CD4-positive, alpha-beta T cell (primary cell): ENCODE results near the gene MAPK7. TPM values are rescaled to one million over a fixed set of nuclear protein-coding genes. Genes with fewer than 3 reads are reported as not detected.
A peak's percentile ranks its signal among the peaks of the same experiment; 100 is the strongest.

ENCODE experiments used
- ATAC-seq: fragments of 200-7000 bp; cut with Tn5 transposase; one replicate; pipeline ENCODE4 v1.10.0; 2022; ENCODE audit warnings: mild to moderate bottlenecking; ENCODE audit not compliant: poor library complexity
- CTCF ChIA-PET: fragments of 350-600 bp; sonication (Branson Sonifier 250); formaldehyde crosslinking; loops from one replicate; lab custom pipeline; 2021; ENCODE audit warnings: antibody characterized with exemption, inconsistent platforms; lab: Charles Lee
- POLR2A ChIA-PET: fragments of 350-600 bp; sonication (Branson Sonifier 250); formaldehyde crosslinking; loops from one replicate; lab custom pipeline; 2021; ENCODE audit warnings: antibody characterized with exemption, inconsistent platforms; lab: Charles Lee
- DNase-seq, 14 experiments: peaks; one replicate each; pipeline ENCODE4 v3.0.0-alpha.2; 2013 to 2020; ENCODE audit warnings: mixed read lengths in 2 of 14
- H3K27ac ChIP-seq, 2 donors: one replicate each; pipeline versions ENCODE4 v1.5.1 to v1.7.0; 2013; ENCODE audit warnings: low read length in 2 of 2, low read depth in 1 of 2, mild to moderate bottlenecking in 1 of 2
- H3K27me3 ChIP-seq, 2 experiments: 1 replicate in 1 of 2; 2 replicates in 1 of 2; pipeline versions ENCODE4 v1.6.1 to v1.7.0; 2013; ENCODE audit warnings: low read length in 2 of 2, control low read depth in 1 of 2, mild to moderate bottlenecking in 1 of 2, moderate library complexity in 1 of 2; ENCODE audit not compliant: insufficient read depth in 2 of 2, control insufficient read depth in 1 of 2
- H3K36me3 ChIP-seq: one replicate; pipeline ENCODE4 v1.6.1; 2013; ENCODE audit warnings: low read length, control low read depth; ENCODE audit not compliant: insufficient read depth
- H3K4me1 ChIP-seq: one replicate; pipeline ENCODE4 v1.6.1; 2013; ENCODE audit warnings: low read length, control low read depth; ENCODE audit not compliant: insufficient read depth
- H3K4me3 ChIP-seq: one replicate; pipeline ENCODE4 v1.5.1; 2013; ENCODE audit warnings: mild to moderate bottlenecking, low read length, moderate library complexity
- H3K9me3 ChIP-seq, 2 experiments: 1 replicate in 1 of 2; 2 replicates in 1 of 2; pipeline versions ENCODE4 v1.6.1 to v1.7.0; 2013; ENCODE audit warnings: low read length in 2 of 2, mild to moderate bottlenecking in 2 of 2, control low read depth in 1 of 2, moderate library complexity in 1 of 2; ENCODE audit not compliant: control insufficient read depth in 1 of 2, insufficient read depth in 1 of 2
- H3K27ac Mint-ChIP-seq: one replicate; pipeline ENCODE4 v1.8.0; 2020; ENCODE audit warnings: mixed read lengths
- H3K27me3 Mint-ChIP-seq: one replicate; pipeline ENCODE4 v1.8.0; 2021; ENCODE audit warnings: mixed read lengths
- H3K36me3 Mint-ChIP-seq: one replicate; pipeline ENCODE4 v1.8.0; 2021; ENCODE audit warnings: low read depth, mixed read lengths
- H3K4me1 Mint-ChIP-seq: one replicate; pipeline ENCODE4 v1.8.0; 2021; ENCODE audit warnings: low read depth, mixed read lengths
- H3K4me3 Mint-ChIP-seq: one replicate; pipeline ENCODE4 v1.8.0; 2020; ENCODE audit warnings: mild to moderate bottlenecking, mixed read lengths
- H3K9me3 Mint-ChIP-seq: one replicate; pipeline ENCODE4 v1.8.0; 2020; ENCODE audit warnings: mixed read lengths
- intact Hi-C, 2 experiments: fragments of 100-400 bp; cut with DNase I in 1 of 2; cut with micrococcal nuclease in 1 of 2; formaldehyde crosslinking; loops; one replicate each; pipeline versions ENCODE4 v1.15.1 to v1.9.0; 2023 to 2025; cut with DNase I, micrococcal nuclease
- total RNA-seq, 174 experiments: library from RNA in 2 of 174; stranded (reverse) in 2 of 174; gene quantifications; one replicate each; pipeline ENCODE4 v1.2.3 and lab custom pipeline; 2021 to 2026
- TF ChIP-seq, protein P1 (sequence below): fragments of 200-600 bp; IDR thresholded peaks from one replicate; pipeline ENCODE4 v1.8.0; 2022; ENCODE audit warnings: antibody characterized with exemption, mild to moderate bottlenecking

MAPK7 gene
- total RNA-seq, 2 experiments from 2014 or later = 15.2 to 17.3 TPM

DNA sequence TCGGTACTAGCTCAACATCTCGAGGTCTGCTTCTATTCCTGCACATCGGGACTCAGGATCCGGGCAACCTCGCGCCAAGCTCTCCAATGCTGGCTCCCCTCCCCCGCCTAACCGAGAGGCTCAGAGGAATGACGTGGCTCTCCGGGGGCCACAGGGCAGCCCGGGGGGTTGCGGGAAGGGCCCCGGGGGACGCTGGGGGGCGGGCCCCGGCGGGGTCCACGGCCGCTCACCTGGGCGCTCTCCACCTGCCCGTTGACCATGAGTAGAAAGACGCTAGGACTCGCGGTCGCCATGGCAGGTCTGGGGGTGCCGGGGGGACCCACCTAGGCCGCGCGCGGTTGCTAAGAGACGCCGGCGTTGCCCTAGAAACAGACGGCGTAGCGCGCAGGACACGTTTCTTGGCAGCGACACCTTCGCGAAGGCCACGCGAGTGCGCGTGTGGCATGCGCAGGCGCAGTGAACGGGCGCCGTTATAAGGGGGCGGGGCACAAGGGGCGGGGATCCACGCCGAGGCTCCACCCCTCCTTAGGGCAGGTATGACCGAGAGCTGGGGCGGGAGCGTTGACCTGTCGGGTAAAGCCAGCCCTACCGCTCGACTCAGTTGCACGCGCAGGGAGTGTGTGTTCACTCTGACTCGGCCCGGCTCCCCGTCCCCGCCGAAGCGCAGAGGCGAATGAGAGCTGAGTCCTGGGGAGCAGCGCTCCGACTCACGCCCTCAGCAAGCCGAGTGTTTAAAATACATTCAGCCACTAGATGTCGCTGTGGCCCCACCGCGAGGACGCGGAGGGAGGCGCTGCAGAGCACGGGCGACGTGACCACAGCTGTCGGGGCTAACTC, 15.8 kb upstream of the MAPK7 start, which contains the start of gene B9D1:
Gene B9D1, minus strand, starts transcription at position 447 of the 837 bp plus-strand sequence. Its CDS starts 154 bp downstream, at position 293.
- Histone ChIP-seq H3K27ac (peak within 1 kb of the TSS in 1 of 2 donors; percentile 29), H3K9me3 (peaks cover 0 to 4% of the 10 kb centered on the region in 2 experiments), H3K4me3 (peak within 1 kb of the TSS; percentile 75), H3K4me1 (peaks cover 16% of the 10 kb centered on the region), H3K27me3 (peaks cover 3 to 4% of the 10 kb centered on the region in 2 experiments), H3K36me3 (no peaks in the 10 kb centered on the region)
- Mint-ChIP-seq H3K4me3 (peak within 1 kb of the TSS; percentile 95), H3K27me3 (peaks cover 5% of the 10 kb centered on the region), H3K9me3 (no peaks in the 10 kb centered on the region), H3K36me3 (no peaks in the 10 kb centered on the region), H3K27ac (peak within 1 kb of the TSS; percentile 89), H3K4me1 (peaks cover 14% of the 10 kb centered on the region)
- intact Hi-C loops = loop anchor here (1.0 to 10.0 kb wide), 9 partner anchors 14 to 404 kb away; partner anchors contain the start of genes ALDH3A2 (in 1 of the 2), FAM83G (in 1 of the 2) and MAPK7 (in 1 of the 2)
- peak; percentile 93 for ATAC-seq
- peak; percentile 91 to 97 (median 94) for DNase-seq
- ChIA-PET CTCF (interaction anchor here (0.6 to 3.0 kb wide), 25 partner anchors 8 to 737 kb away, joined by 3 to 62 read pairs (median 4); partner anchors contain the start of genes ALDH3A2 and MAPK7), POLR2A (interaction anchor here (0.6 to 2.3 kb wide), 7 partner anchors 16 to 584 kb away, joined by 4 to 58 read pairs (median 5); partner anchors contain the start of genes ALDH3A2 and MAPK7)
- TF ChIP-seq, protein P1, sequence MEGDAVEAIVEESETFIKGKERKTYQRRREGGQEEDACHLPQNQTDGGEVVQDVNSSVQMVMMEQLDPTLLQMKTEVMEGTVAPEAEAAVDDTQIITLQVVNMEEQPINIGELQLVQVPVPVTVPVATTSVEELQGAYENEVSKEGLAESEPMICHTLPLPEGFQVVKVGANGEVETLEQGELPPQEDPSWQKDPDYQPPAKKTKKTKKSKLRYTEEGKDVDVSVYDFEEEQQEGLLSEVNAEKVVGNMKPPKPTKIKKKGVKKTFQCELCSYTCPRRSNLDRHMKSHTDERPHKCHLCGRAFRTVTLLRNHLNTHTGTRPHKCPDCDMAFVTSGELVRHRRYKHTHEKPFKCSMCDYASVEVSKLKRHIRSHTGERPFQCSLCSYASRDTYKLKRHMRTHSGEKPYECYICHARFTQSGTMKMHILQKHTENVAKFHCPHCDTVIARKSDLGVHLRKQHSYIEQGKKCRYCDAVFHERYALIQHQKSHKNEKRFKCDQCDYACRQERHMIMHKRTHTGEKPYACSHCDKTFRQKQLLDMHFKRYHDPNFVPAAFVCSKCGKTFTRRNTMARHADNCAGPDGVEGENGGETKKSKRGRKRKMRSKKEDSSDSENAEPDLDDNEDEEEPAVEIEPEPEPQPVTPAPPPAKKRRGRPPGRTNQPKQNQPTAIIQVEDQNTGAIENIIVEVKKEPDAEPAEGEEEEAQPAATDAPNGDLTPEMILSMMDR = peak; percentile 99

DNA sequence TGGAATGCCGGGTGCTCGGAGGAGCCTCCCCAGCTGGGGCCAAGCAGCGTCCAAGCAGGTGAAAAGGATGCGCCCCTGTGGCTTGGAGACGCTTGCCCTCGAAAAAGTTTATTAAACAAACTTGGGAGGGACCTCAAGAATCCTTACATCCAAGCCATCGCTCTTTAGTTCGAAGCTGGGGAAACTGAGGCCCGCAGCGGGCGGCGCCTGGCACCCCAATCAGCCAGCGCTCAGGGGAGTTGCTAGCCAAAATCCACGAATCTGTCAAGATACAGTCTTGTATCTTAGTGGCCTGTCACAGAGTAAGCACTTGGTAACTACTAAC, 15.2 kb upstream of the MAPK7 start:
- intact Hi-C loops = loop anchor here (1.0 to 10.0 kb wide), 8 partner anchors 13 to 404 kb away; partner anchors contain the start of genes ALDH3A2 (in 1 of the 2) and FAM83G (in 1 of the 2)
- no peaks in the 10 kb centered on the region for H3K36me3 Mint-ChIP-seq
- Histone ChIP-seq H3K36me3 (no peaks in the 10 kb centered on the region), H3K4me3 (peak overlapping the region; percentile 75), H3K9me3 (peaks cover 0 to 4% of the 10 kb centered on the region in 2 experiments), H3K27ac (no peak overlapping the region), H3K27me3 (peaks cover 3 to 4% of the 10 kb centered on the region in 2 experiments), H3K4me1 (peaks cover 21% of the 10 kb centered on the region)
- CTCF ChIA-PET = interaction anchor here (0.6 to 3.0 kb wide), 25 partner anchors 9 to 737 kb away, joined by 3 to 62 read pairs (median 4); partner anchors contain the start of genes ALDH3A2 and MAPK7
- H3K9me3 Mint-ChIP-seq = no peaks in the 10 kb centered on the region
- DNase-seq = no peak
- POLR2A ChIA-PET = interaction anchor here (1.1 to 2.3 kb wide), 6 partner anchors 15 to 285 kb away, joined by 4 to 58 read pairs (median 6); partner anchors contain the start of genes ALDH3A2 and MAPK7
- peaks cover 5% of the 10 kb centered on the region for H3K27me3 Mint-ChIP-seq
- TF ChIP-seq, protein P1 = peak; percentile 52
- H3K4me1 Mint-ChIP-seq = peaks cover 14% of the 10 kb centered on the region
- no peak for ATAC-seq
- peak overlapping the region; percentile 89 for H3K27ac Mint-ChIP-seq
- peak overlapping the region; percentile 95 for H3K4me3 Mint-ChIP-seq

DNA sequence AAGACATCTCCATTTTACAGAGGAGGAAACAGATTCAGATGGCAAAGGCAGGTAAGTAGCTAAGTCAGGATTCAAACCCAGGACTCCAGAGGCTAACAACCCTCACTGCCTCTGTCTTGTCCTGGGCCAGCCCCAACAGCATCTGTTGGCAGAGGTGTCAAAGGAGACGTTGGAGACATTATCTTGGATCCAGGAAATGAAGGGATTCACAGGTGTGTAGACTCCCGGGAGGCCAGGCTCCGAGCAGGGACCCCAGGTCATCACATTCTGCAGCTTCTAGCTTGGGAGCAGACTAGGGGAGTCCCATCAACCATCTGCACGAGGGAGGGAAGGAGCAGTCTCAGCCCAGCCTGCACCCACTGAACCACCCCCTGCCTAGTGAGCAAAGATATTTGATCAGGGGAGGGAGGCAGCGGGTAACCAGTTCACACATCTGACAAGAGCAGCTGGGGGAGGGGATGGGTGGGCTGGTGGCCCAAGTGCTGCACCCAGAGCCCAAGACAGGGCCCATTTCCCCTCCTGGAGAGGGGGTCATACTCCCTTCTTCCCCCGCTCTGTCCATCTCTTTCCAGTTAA, 14.8 kb upstream of the MAPK7 start:
- intact Hi-C loops = loop anchor here (1.0 to 10.0 kb wide), 8 partner anchors 13 to 403 kb away; partner anchors contain the start of genes ALDH3A2 (in 1 of the 2) and FAM83G (in 1 of the 2)
- ChIA-PET POLR2A (interaction anchor here (1.2 to 2.3 kb wide), 5 partner anchors 15 to 285 kb away, joined by 4 to 58 read pairs (median 7); partner anchors contain the start of genes ALDH3A2 and MAPK7), CTCF (interaction anchor here (0.6 to 3.0 kb wide), 23 partner anchors 8 to 738 kb away, joined by 3 to 62 read pairs (median 4); partner anchors contain the start of genes ALDH3A2 and MAPK7)
- peaks cover 14% of the 10 kb centered on the region for H3K4me1 Mint-ChIP-seq
- peak overlapping the region; percentile 25 for H3K4me3 Mint-ChIP-seq
- Histone ChIP-seq H3K4me3 (no peak overlapping the region), H3K27ac (no peak overlapping the region), H3K27me3 (peaks cover 3 to 4% of the 10 kb centered on the region in 2 experiments), H3K36me3 (no peaks in the 10 kb centered on the region), H3K9me3 (peaks cover 0 to 4% of the 10 kb centered on the region in 2 experiments), H3K4me1 (peaks cover 23% of the 10 kb centered on the region)
- ATAC-seq (no peak), DNase-seq (peak in 2 of 14 experiments; percentile 30 to 31)
- no peaks in the 10 kb centered on the region for H3K9me3 Mint-ChIP-seq
- H3K36me3 Mint-ChIP-seq = no peaks in the 10 kb centered on the region
- TF ChIP-seq, protein P1 = no peak
- H3K27ac Mint-ChIP-seq = no peak overlapping the region
- peaks cover 5% of the 10 kb centered on the region for H3K27me3 Mint-ChIP-seq
